Lower lobe of right lung (tissue), 2 donors: ENCODE results near the gene KHNYN. TPM values are rescaled to one million over a fixed set of nuclear protein-coding genes. Genes with fewer than 3 reads are reported as not detected.
A peak's percentile ranks its signal among the peaks of the same experiment; 100 is the strongest.

Source experiments
- ATAC-seq, 2 donors: fragments of 200-7000 bp; cut with Tn5 transposase; one replicate each; pipeline ENCODE4 v1.9.1; 2020 to 2022; ENCODE audit warnings: mild to moderate bottlenecking in 2 of 2, moderate library complexity in 2 of 2
- DNase-seq: peaks from one replicate; pipeline ENCODE4 v3.0.0-alpha.2; 2020
- H3K27ac ChIP-seq: fragments of 200-600 bp; one replicate; pipeline ENCODE4 v1.8.0; 2022
- H3K27me3 ChIP-seq: fragments of 200-600 bp; one replicate; pipeline ENCODE4 v1.8.0; 2022; ENCODE audit warnings: low read depth
- H3K36me3 ChIP-seq: fragments of 200-600 bp; one replicate; pipeline ENCODE4 v1.8.0; 2022; ENCODE audit warnings: mild to moderate bottlenecking
- H3K4me1 ChIP-seq: fragments of 200-600 bp; one replicate; pipeline ENCODE4 v1.8.0; 2022
- H3K4me3 ChIP-seq: fragments of 200-600 bp; one replicate; pipeline ENCODE4 v1.8.0; 2022; ENCODE audit warnings: mild to moderate bottlenecking
- H3K9me3 ChIP-seq: fragments of 200-600 bp; one replicate; pipeline ENCODE4 v1.8.0; 2022
- CTCF ChIP-seq: fragments of 200-600 bp; IDR thresholded peaks from one replicate; pipeline ENCODE4 v1.8.0; 2022; ENCODE audit warnings: antibody characterized with exemption, mild to moderate bottlenecking
- intact Hi-C: fragments of 100-400 bp; cut with DNase I; formaldehyde crosslinking; loops from one replicate; pipeline ENCODE4 v1.11.0; 2022
- total RNA-seq: library from RNA; stranded (reverse); fragmentation: NEBNext Ultra II Directional; extraction: Animal tissue kit (Norgen Biotek cat#: 25700); gene quantifications from one replicate; pipeline ENCODE4 v1.2.1, GENCODE V29; 2021
- donor health status: DM: no; HTN: yes; CAD: no; lungs with severe emphysema.

Gene KHNYN
- total RNA-seq, 1 donor from 2014 or later = 61.4 TPM

GRCh38 chr14:24392325-24393091 lies 37.2 kb upstream of the KHNYN start:
- intact Hi-C loops = no loop called here
- H3K36me3 ChIP-seq = no peaks in the 10 kb centered on the region
- no peak overlapping the region for H3K27ac ChIP-seq
- ATAC-seq = peak; percentile 67 to 74
- H3K4me1 ChIP-seq = peaks cover 31% of the 10 kb centered on the region
- H3K9me3 ChIP-seq = no peaks in the 10 kb centered on the region
- no peak for DNase-seq
- no peaks in the 10 kb centered on the region for H3K27me3 ChIP-seq
- TF ChIP-seq CTCF = no peak
- H3K4me3 ChIP-seq = no peak overlapping the region

GRCh38 chr14:24394275-24394674 lies 35.5 kb upstream of the KHNYN start:
- H3K36me3 ChIP-seq = no peaks in the 10 kb centered on the region
- DNase-seq (no peak), ATAC-seq (no peak)
- no peak overlapping the region for H3K27ac ChIP-seq
- intact Hi-C loops = no loop called here
- no peak for TF ChIP-seq CTCF
- H3K4me1 ChIP-seq = peaks cover 35% of the 10 kb centered on the region
- no peaks in the 10 kb centered on the region for H3K27me3 ChIP-seq
- no peak overlapping the region for H3K4me3 ChIP-seq
- no peaks in the 10 kb centered on the region for H3K9me3 ChIP-seq

- no peaks in the 10 kb centered on the region for H3K36me3 ChIP-seq
Observed at GRCh38 chr14:24395609-24396582, 33.9 kb upstream of the KHNYN start.

GRCh38 chr14:24397639-24398292 lies 32.0 kb upstream of the KHNYN start:
- ATAC-seq (no peak), DNase-seq (no peak)
- Histone ChIP-seq H3K9me3 (no peaks in the 10 kb centered on the region), H3K27ac (peak overlapping the region; percentile 76), H3K36me3 (no peaks in the 10 kb centered on the region), H3K4me1 (peaks cover 54% of the 10 kb centered on the region), H3K27me3 (no peaks in the 10 kb centered on the region), H3K4me3 (no peak overlapping the region)
- intact Hi-C loops = no loop called here
- no peak for TF ChIP-seq CTCF

More at GRCh38 chr14:24395609-24396582, 33.9 kb upstream of the KHNYN start:
- Histone ChIP-seq H3K27ac (no peak overlapping the region), H3K9me3 (no peaks in the 10 kb centered on the region), H3K4me1 (peaks cover 48% of the 10 kb centered on the region), H3K4me3 (no peak overlapping the region), H3K27me3 (no peaks in the 10 kb centered on the region)
- TF ChIP-seq CTCF = no peak
- ATAC-seq = no peak
- intact Hi-C loops = no loop called here
- DNase-seq = no peak

- TF ChIP-seq CTCF = no peak
- no peaks in the 10 kb centered on the region for H3K36me3 ChIP-seq
- peak overlapping the region; percentile 84 for H3K4me3 ChIP-seq
- intact Hi-C loops = no loop called here
- no peaks in the 10 kb centered on the region for H3K9me3 ChIP-seq
- DNase-seq (no peak), ATAC-seq (peak; percentile 46 to 51)
- no peaks in the 10 kb centered on the region for H3K27me3 ChIP-seq
- H3K4me1 ChIP-seq = peaks cover 57% of the 10 kb centered on the region
- peak overlapping the region; percentile 76 for H3K27ac ChIP-seq
Observed at GRCh38 chr14:24398293-24398652, 31.5 kb upstream of the KHNYN start.
